ENCODE measurements around the gene ABTB2. TPM values are rescaled to one million over a fixed set of nuclear protein-coding genes. Genes with fewer than 3 reads are reported as not detected.

Gene ABTB2
- total RNA-seq, 1 donor from 2014 or later, result 73.0 TPM

DNA sequence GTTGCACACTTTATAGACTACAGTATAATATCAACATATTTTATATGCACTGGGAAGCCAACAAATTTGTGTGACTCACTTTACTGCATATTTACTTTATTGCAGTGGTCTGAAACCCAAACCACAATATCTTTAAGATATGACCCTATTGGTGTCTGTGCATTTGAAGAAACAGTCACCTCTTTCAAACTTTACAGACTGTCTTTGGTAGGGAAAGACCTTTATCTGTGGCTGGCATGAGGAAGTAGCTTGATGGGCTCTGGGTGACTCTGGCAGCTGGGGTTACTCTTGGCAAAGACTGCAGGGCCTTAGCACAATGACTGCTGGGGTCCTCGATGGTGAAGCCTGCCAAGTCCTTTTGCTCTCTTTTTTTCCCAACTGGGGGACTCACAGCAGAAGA is 21.3 kb upstream of the ABTB2 start:
- intact Hi-C loops (cut with micrococcal nuclease), result no loop called here
- no peaks in the 10 kb centered on the region for H3K27me3 Mint-ChIP-seq
- no peak for ATAC-seq (ENCODE audit: low read depth)
- no peak overlapping the region for H3K27ac Mint-ChIP-seq
- ChIA-PET CTCF (no interaction called here), POLR2A (no interaction called here)
- no peaks in the 10 kb centered on the region for H3K4me1 Mint-ChIP-seq
- no peak overlapping the region for H3K4me3 Mint-ChIP-seq
- no peak for DNase-seq
- TF ChIP-seq, protein P1, sequence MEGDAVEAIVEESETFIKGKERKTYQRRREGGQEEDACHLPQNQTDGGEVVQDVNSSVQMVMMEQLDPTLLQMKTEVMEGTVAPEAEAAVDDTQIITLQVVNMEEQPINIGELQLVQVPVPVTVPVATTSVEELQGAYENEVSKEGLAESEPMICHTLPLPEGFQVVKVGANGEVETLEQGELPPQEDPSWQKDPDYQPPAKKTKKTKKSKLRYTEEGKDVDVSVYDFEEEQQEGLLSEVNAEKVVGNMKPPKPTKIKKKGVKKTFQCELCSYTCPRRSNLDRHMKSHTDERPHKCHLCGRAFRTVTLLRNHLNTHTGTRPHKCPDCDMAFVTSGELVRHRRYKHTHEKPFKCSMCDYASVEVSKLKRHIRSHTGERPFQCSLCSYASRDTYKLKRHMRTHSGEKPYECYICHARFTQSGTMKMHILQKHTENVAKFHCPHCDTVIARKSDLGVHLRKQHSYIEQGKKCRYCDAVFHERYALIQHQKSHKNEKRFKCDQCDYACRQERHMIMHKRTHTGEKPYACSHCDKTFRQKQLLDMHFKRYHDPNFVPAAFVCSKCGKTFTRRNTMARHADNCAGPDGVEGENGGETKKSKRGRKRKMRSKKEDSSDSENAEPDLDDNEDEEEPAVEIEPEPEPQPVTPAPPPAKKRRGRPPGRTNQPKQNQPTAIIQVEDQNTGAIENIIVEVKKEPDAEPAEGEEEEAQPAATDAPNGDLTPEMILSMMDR (IDR thresholded peaks at IDR 0.05), result no peak
- H3K36me3 Mint-ChIP-seq (ENCODE audit: low read depth), result peaks cover 3% of the 10 kb centered on the region
- peaks cover 23% of the 10 kb centered on the region for H3K9me3 Mint-ChIP-seq

DNA sequence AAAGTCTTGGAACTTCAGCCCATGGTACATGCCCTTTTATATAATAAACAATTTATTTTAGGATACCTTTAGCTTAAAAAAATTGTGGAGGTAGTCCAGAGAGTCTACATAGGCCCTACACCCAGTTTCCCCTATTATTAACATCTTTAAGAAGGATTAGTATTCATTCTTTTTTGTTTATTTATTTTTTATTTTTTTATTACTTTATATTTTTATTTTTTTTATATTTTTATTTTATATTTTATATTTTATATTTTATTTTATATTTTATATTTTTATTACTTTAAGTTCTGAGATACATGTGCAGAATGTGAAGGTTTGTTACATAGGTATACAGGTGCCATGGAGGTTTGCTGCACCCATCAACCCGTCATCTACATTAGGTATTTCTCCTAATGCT is 15.9 kb upstream of the ABTB2 start:
- Mint-ChIP-seq H3K4me3 (no peak overlapping the region), H3K4me1 (peaks cover 2% of the 10 kb centered on the region), H3K36me3 (ENCODE audit: low read depth) (peaks cover 3% of the 10 kb centered on the region), H3K27ac (no peak overlapping the region), H3K27me3 (no peaks in the 10 kb centered on the region), H3K9me3 (peaks cover 21% of the 10 kb centered on the region)
- intact Hi-C loops (cut with micrococcal nuclease), result no loop called here
- POLR2A ChIA-PET, result interaction anchor here (0.5 kb wide), 1 partner anchor 29 kb away, joined by 3 read pairs; no protein-coding TSS in a partner anchor
- TF ChIP-seq, protein P1 (IDR thresholded peaks at IDR 0.05), result no peak
- ATAC-seq (ENCODE audit: low read depth) (no peak), DNase-seq (no peak)
- CTCF ChIA-PET, result no interaction called here

DNA sequence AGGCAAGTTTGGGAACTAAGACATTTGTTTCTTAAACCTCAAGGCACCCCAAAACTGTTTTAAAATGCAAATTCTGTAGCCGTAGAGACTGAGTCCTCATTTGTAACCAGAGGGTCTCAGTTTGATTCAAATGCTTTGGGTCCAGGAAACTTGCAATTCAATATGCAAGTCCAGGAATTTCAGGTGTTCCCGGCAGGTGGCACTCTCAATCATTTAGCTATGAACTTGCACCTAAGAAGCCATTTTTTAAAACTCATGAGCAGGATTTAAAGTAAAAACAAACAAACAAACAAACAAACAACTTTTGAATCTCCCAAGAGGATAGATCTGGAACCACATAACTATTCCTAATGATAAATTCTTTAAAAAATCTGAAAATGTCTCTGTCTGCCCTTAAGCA is 8.7 kb upstream of the ABTB2 start:
- POLR2A ChIA-PET, result no interaction called here
- Mint-ChIP-seq H3K4me1 (peaks cover under 1% of the 10 kb centered on the region), H3K9me3 (no peaks in the 10 kb centered on the region), H3K4me3 (no peak overlapping the region), H3K27ac (no peak overlapping the region), H3K36me3 (ENCODE audit: low read depth) (no peaks in the 10 kb centered on the region), H3K27me3 (peaks cover 20% of the 10 kb centered on the region)
- no peak for ATAC-seq (ENCODE audit: low read depth)
- DNase-seq, result no peak
- intact Hi-C loops (cut with micrococcal nuclease), result loop anchor here (1.0 to 10.0 kb wide), 2 partner anchors 102 to 128 kb away; no protein-coding TSS in a partner anchor
- CTCF ChIA-PET, result interaction anchor here (0.6 to 2.5 kb wide), 6 partner anchors 12 to 559 kb away, joined by 3 to 10 read pairs (median 4); no protein-coding TSS in a partner anchor
- TF ChIP-seq, protein P1 (IDR thresholded peaks at IDR 0.05), result no peak

DNA sequence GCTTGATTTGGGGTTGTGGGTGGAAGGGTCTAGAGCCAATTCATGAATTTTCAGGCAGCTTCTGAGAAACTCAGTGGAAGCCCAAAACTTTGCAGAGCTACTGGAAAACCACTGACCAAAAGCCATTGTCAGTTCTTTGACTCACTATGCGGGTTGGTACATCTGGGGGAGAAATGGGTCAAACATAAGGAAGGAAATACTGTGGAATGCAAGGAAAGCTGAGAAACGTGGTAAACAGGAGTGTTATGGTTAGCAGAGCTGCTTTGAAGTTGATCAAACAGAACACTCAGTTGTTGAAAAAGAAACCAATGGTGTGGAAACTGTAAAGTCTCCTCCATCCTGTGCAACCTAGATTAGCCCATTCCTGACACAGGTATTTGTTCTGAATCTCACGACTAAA is 6.3 kb upstream of the ABTB2 start:
- intact Hi-C loops (cut with micrococcal nuclease), result loop anchor here (10.0 kb wide), 1 partner anchor 131 kb away; no protein-coding TSS in a partner anchor
- POLR2A ChIA-PET, result no interaction called here
- DNase-seq, result no peak
- peaks cover 2% of the 10 kb centered on the region for H3K4me1 Mint-ChIP-seq
- CTCF ChIA-PET, result interaction anchor here (3.7 kb wide), 1 partner anchor 190 kb away, joined by 24 read pairs; no protein-coding TSS in a partner anchor
- ATAC-seq (ENCODE audit: low read depth), result no peak
- peaks cover under 1% of the 10 kb centered on the region for H3K36me3 Mint-ChIP-seq (ENCODE audit: low read depth)
- no peak overlapping the region for H3K4me3 Mint-ChIP-seq
- no peaks in the 10 kb centered on the region for H3K9me3 Mint-ChIP-seq
- no peak overlapping the region for H3K27ac Mint-ChIP-seq
- TF ChIP-seq, protein P1 (IDR thresholded peaks at IDR 0.05), result no peak
- H3K27me3 Mint-ChIP-seq, result peaks cover 27% of the 10 kb centered on the region

DNA sequence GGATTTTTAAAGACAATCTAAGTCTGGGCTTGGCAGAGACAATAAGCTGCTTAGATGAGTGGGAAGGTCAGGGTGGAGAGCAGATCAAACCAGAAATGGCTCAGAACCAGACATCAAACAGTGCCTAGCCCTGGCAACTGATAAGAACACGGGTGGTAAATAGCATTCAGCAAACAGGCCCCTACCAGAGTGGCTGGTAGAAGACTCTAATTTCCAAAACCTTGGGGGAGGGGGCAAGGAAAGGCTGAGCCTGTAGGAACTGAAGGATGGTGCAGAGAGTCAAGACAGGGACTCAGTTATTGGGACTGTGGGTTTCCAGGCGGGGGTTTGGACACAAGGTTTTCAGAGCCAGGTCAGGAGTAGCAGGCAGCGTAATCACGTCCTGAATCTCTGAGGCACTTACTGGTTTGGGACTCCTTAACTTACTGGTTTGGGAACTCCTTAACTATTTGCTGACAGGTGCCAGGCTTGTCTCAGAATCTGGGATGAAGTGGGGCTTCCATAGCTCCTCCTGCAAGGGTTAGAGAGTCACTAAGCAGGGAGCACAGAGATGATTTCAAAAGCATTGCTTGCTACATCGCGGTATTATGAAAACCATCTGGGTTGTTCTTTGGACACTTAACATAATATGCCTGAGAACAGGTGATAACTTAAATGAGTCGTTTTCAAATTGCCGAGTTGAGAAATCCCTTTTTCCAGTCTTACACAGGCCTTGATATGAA is 5.7 kb upstream of the ABTB2 start:
- Mint-ChIP-seq H3K36me3 (ENCODE audit: low read depth) (peaks cover 1% of the 10 kb centered on the region), H3K27me3 (peaks cover 27% of the 10 kb centered on the region), H3K4me1 (peaks cover 5% of the 10 kb centered on the region), H3K27ac (no peak overlapping the region), H3K4me3 (no peak overlapping the region), H3K9me3 (no peaks in the 10 kb centered on the region)
- DNase-seq, result no peak
- no peak for ATAC-seq (ENCODE audit: low read depth)
- CTCF ChIA-PET, result interaction anchor here (0.9 to 3.7 kb wide), 3 partner anchors 129 to 505 kb away, joined by 3 to 24 read pairs (median 3); no protein-coding TSS in a partner anchor
- intact Hi-C loops (cut with micrococcal nuclease), result loop anchor here (10.0 kb wide), 1 partner anchor 131 kb away; no protein-coding TSS in a partner anchor
- TF ChIP-seq, protein P1 (IDR thresholded peaks at IDR 0.05), result no peak
- POLR2A ChIA-PET, result interaction anchor here (0.6 kb wide), 2 partner anchors 189 to 199 kb away, joined by 4 read pairs; no protein-coding TSS in a partner anchor

All from activated B cell treated with CpG ODN at 0.5 μM for 24 hours (primary cell).